ENCODE data around the gene WASL. TPM values are rescaled to one million over a fixed set of nuclear protein-coding genes. Genes with fewer than 3 reads are reported as not detected.
"Not testable (repeated sequence)": the region's sequence is repeated elsewhere in the genome, so short reads cannot be mapped to it uniquely, and the experiment has no call there.

The WASL gene
- total RNA-seq, 1 experiment from 2014 or later: 10.7 TPM

DNA sequence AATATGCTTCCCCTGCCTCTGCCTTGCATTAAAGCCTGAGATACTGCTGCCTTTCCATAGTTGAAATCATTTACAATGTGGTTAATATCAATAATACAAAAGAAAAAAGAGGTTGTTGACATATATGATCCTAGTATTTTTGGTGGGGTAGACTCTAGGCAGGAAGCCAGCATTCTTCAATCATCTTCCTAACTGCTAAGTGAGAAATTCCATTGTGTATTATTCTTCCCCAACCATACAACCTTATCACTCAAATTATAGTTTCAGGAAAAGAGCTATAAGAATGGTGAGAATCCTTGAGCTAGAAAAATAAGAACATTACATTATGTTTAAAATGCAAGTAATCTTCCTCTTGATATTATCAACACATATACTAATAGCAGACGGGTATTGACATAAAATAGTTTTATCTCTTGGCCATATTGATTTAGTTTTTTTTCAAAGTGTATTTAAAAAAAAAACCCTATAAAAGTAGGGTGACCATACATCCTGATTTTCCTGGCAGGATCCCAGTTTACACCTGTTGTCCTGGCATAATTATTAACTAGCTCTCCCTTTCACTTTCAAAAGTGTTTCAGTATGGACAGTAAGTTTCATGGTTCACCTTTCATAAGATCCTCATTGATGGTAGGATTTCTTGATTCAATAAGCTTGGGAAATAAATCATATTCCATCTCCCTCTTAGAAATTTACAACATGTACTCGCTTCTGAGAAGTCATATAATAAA, 33.4 kb upstream of the WASL start:
- Histone ChIP-seq H3K27me3 (replicated peaks) (0 out of 2 replicates have a peak, but pooled peaks cover 3% of the 10 kb centered on the region), H3K4me3 (no peak overlapping the region), H3K4me1 (replicated peaks) (no peaks in the 10 kb centered on the region), H3K27ac (no peak overlapping the region), H3K9me3 (replicated peaks) (no peaks in the 10 kb centered on the region), H3K36me3 (no peaks in the 10 kb centered on the region)
- no peak for DNase-seq (ENCODE audit: low read depth in 1 of 2, low spot score in 2 of 2)

DNA sequence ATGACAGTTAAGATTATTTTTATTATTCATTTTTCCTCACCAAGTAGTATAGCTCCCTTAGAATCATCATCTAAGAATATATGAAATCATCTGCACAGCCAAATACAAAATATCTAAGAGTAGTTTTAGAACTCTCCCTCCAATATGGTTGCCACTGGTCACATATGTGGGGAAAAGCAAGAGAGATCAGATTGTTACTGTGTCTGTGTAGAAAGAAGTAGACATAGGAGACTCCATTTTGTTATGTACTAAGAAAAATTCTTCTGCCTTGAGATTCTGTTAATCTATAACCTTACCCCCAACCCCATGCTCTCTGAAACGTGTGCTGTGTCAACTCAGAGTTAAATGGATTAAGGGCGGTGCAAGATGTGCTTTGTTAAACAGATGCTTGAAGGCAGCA, 31.7 kb upstream of the WASL start:
- DNase-seq (ENCODE audit: low read depth in 1 of 2, low spot score in 2 of 2); H3K27ac ChIP-seq; H3K36me3 ChIP-seq; H3K9me3 ChIP-seq (replicated peaks); H3K27me3 ChIP-seq (replicated peaks); H3K4me1 ChIP-seq (replicated peaks); H3K4me3 ChIP-seq: not testable (repeated sequence)

DNA sequence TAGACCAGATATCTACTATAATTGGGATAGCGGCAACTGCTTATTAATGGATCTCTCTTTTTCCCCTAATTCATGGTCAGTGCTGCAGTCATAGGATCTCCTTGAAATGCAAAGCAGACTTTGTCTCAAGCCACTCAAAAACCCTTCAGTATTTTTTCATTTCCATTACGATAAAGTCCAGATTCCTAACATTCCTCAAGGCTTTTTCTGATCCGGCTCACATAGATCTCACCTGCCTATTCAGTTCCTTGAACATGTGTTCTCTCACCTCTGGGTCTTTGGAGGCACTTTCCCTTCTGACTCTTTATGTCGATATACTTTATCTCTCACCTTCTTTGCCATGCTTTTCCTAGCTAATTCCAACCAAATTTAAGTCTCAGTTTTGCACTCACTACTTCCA, 25.7 kb upstream of the WASL start:
- H3K27me3 ChIP-seq (replicated peaks): no peaks in the 10 kb centered on the region
- H3K9me3 ChIP-seq (replicated peaks): no peaks in the 10 kb centered on the region
- H3K4me3 ChIP-seq: no peak overlapping the region
- H3K4me1 ChIP-seq (replicated peaks): peaks cover 4% of the 10 kb centered on the region
- no peak for DNase-seq (ENCODE audit: low read depth in 1 of 2, low spot score in 2 of 2)
- no peaks in the 10 kb centered on the region for H3K36me3 ChIP-seq
- H3K27ac ChIP-seq: no peak overlapping the region

DNA sequence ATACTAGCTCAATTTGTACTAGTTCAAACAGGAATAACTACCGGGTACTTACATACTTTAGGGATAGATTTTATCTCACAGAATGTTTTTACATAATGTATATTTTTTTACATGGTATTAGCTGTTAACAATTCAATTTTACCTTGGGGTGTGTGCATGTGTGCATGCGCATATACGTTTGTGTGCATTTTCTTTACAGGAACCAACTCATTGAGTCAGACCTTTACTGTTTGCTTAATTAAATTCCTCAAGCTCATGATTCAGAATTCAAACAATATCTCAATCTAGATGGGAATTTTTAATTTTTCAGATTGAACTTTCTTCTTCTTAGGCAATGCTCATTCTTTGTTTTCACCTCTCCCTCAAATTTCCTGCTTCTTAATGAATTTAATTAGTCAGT, 24.7 kb upstream of the WASL start:
- H3K9me3 ChIP-seq (replicated peaks): no peaks in the 10 kb centered on the region
- no peak overlapping the region for H3K27ac ChIP-seq
- H3K4me1 ChIP-seq (replicated peaks): peaks cover 9% of the 10 kb centered on the region
- H3K36me3 ChIP-seq: no peaks in the 10 kb centered on the region
- no peak overlapping the region for H3K4me3 ChIP-seq
- DNase-seq (ENCODE audit: low read depth in 1 of 2, low spot score in 2 of 2): no peak
- no peaks in the 10 kb centered on the region for H3K27me3 ChIP-seq (replicated peaks)

DNA sequence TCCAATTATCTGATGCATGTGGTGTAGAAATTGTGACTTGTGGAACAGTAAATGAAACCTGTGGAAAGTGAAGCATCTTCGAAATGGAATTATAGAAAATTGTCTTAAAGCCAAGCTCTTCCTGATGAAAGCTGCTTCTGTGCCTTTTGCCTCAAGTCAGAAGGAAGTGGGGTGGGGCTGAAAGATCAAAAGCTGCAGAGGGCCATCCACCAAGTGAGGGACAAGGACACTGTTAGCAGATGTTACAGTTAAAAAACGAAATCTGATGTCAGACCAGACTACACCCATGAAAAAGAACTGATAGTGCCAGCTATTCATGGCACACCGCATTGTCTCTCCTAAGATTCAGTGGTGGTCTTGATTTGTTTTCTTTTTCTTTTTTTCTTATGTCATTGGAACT, 23.8 kb upstream of the WASL start:
- Histone ChIP-seq H3K27me3 (replicated peaks) (no peaks in the 10 kb centered on the region), H3K36me3 (no peaks in the 10 kb centered on the region), H3K27ac (no peak overlapping the region), H3K9me3 (replicated peaks) (no peaks in the 10 kb centered on the region), H3K4me1 (replicated peaks) (peaks cover 9% of the 10 kb centered on the region), H3K4me3 (no peak overlapping the region)
- DNase-seq (ENCODE audit: low read depth in 1 of 2, low spot score in 2 of 2): no peak

DNA sequence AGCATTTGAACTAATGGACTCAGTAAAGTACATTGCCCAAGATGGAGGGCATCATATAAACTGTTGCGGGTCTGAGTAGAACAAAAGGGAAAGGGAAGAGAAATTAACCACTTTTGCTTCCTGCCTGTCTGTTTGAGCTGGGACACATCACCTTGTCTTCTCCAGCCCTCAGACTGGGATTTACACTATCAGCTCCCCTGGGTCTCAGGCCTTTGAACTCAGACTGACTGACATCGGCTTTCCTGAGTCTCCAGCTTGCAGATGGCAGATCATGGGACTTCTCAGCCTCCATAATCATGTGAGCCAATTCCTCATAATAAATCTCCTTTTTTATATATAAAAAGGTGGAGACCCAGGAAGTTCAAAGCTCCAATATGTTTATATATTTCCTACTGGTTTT, 23.0 kb upstream of the WASL start:
- H3K27ac ChIP-seq: no peak overlapping the region
- H3K4me1 ChIP-seq (replicated peaks): peaks cover 9% of the 10 kb centered on the region
- no peaks in the 10 kb centered on the region for H3K9me3 ChIP-seq (replicated peaks)
- no peak overlapping the region for H3K4me3 ChIP-seq
- H3K27me3 ChIP-seq (replicated peaks): 0 out of 2 replicates have a peak, but pooled peaks cover 2% of the 10 kb centered on the region
- no peak for DNase-seq (ENCODE audit: low read depth in 1 of 2, low spot score in 2 of 2)
- no peaks in the 10 kb centered on the region for H3K36me3 ChIP-seq

DNA sequence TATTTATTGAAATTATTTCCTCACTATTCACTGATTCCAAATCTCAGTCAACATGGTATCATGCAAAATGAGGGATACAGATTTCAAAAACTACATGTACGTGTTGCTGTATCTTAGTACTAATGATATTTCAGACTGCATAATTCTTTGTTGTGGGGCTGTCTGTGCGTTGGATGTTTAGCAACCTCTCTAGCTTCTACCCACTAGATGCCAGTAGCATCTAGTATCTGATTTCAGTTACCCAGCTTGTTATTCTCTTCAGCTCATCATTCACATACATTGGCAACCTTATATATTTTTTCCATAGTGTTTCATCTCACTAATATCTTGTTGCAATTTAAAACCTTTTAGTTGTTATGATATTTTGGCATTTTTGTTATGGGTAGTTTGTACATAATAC, 22.5 kb upstream of the WASL start:
- no peak for DNase-seq (ENCODE audit: low read depth in 1 of 2, low spot score in 2 of 2)
- Histone ChIP-seq H3K27me3 (replicated peaks) (0 out of 2 replicates have a peak, but pooled peaks cover 5% of the 10 kb centered on the region), H3K4me1 (replicated peaks) (peaks cover 9% of the 10 kb centered on the region), H3K36me3 (no peaks in the 10 kb centered on the region), H3K9me3 (replicated peaks) (no peaks in the 10 kb centered on the region), H3K27ac (no peak overlapping the region), H3K4me3 (no peak overlapping the region)

DNA sequence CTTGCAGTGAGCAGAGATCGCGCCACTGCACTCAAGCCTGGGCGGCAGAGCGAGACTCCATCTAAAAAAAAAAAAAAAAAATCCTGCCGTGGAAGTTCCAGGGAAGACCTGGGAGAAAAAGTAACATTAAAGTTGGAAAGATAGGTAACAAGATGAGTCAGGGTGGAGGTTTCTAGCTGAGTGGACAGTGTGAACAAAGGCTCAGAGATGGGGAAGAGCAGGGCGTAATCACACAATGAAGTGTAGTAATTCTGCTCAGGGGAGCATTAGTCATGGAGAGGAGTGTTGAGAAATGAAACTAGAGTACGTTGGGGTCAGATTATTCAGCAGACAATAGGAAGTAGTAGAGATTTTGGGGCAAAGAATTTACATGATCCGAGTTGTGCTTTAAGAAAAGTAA, 21.6 kb upstream of the WASL start:
- Histone ChIP-seq H3K27ac (no peak overlapping the region), H3K27me3 (replicated peaks) (peaks cover 5% of the 10 kb centered on the region; the same call in 1 of the 2 replicates), H3K4me1 (replicated peaks) (peaks cover 9% of the 10 kb centered on the region), H3K4me3 (no peak overlapping the region), H3K9me3 (replicated peaks) (no peaks in the 10 kb centered on the region), H3K36me3 (no peaks in the 10 kb centered on the region)
- DNase-seq (ENCODE audit: low read depth in 1 of 2, low spot score in 2 of 2): peak in 1 of 2 experiments; percentile 34

DNA sequence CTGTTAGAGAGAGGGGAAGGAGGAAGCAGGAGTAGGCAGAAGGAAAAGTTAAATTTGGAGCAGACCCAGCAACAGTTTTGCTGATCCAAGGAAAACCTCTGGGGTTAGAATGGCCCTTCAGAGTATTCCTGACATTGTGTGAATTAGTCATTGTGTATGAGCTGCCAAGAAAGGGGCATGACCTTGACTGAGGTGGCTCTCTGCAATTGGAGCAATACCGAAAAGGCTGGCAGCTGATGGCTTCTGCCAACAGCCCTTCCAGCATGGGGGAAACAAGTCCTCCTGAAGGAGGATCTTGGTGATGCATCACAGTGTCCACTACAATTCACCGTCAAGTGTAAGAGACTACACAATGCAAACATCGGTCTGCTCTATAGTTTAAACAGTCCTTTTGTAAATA, 20.6 kb upstream of the WASL start:
- peak; percentile 37 to 62 for DNase-seq (ENCODE audit: low read depth in 1 of 2, low spot score in 2 of 2)
- Histone ChIP-seq H3K36me3 (no peaks in the 10 kb centered on the region), H3K27me3 (replicated peaks) (peaks cover 5% of the 10 kb centered on the region; the same call in 1 of the 2 replicates), H3K9me3 (replicated peaks) (no peaks in the 10 kb centered on the region), H3K27ac (no peak overlapping the region), H3K4me3 (no peak overlapping the region), H3K4me1 (replicated peaks) (peaks cover 9% of the 10 kb centered on the region)

DNA sequence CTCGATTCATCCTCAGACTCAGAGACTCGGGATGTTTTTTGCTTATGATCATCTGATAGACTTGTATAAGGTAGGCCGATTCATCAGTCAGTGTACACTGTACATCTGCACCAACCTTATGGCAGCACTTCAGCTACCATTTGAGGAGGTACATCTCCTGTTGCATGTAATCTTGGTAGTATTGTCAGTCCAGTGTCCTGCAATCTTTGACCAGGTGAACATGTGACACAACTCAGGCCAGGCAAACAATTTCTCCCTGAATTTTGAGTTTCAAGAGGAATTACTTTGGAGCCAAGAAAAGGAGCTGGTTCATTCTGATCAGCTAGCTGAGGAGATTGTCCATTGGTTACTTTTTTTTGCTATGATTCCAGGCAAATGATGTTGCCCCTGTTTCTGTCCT, 19.7 kb upstream of the WASL start:
- peaks cover 5% of the 10 kb centered on the region; the same call in 1 of the 2 replicates for H3K27me3 ChIP-seq (replicated peaks)
- H3K36me3 ChIP-seq: no peaks in the 10 kb centered on the region
- DNase-seq (ENCODE audit: low read depth in 1 of 2, low spot score in 2 of 2): no peak
- no peak overlapping the region for H3K4me3 ChIP-seq
- H3K9me3 ChIP-seq (replicated peaks): no peaks in the 10 kb centered on the region
- peaks cover 9% of the 10 kb centered on the region for H3K4me1 ChIP-seq (replicated peaks)
- no peak overlapping the region for H3K27ac ChIP-seq

DNA sequence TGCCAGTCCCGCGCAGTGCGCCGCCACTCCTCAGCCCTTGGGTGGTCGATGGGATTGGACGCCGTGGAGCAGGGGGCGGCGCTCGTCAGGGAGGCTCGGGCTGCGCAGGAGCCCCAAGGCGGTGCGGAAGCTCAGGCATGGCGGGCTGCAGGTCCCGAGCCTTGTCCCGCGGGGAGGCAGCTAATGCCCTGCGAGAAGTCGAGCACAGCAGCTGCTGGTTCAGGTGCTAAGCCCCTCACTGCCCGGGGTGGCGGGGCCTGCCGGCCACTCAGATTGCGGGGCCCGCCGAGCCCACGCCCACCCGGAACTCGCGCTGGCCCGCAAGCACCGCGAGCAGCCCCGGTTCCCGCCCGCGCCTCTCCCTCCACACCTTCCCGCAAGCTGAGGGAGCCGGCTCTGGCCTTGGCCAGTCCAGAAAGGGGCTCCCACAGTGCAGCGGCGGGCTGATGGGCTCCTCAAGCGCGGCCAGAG, 14.4 kb upstream of the WASL start:
- H3K9me3 ChIP-seq (replicated peaks): no peaks in the 10 kb centered on the region
- H3K36me3 ChIP-seq: no peaks in the 10 kb centered on the region
- H3K27ac ChIP-seq: no peak overlapping the region
- no peak for DNase-seq (ENCODE audit: low read depth in 1 of 2, low spot score in 2 of 2)
- no peak overlapping the region for H3K4me3 ChIP-seq
- H3K27me3 ChIP-seq (replicated peaks): peaks cover 5% of the 10 kb centered on the region; the same call in 1 of the 2 replicates
- no peaks in the 10 kb centered on the region for H3K4me1 ChIP-seq (replicated peaks)

DNA sequence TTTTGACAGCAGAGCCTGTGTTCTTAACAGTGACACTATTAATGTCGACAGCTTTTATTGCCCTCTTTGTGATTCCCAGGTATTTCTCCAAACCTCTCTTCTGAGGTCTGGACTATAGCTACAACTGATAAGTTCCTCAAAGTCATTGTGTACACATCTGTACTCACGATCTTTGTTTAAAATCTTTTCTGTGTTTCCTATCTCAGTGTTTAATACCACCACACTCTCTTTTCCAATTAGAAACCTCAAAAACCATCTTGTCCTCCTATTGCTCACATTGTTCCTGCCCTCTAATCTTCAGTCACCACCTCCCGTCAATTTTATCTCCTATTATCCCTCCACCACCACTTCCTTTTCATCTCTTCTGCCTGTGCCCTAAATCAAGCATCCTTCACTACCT, 12.9 kb upstream of the WASL start:
- no peaks in the 10 kb centered on the region for H3K4me1 ChIP-seq (replicated peaks)
- no peaks in the 10 kb centered on the region for H3K9me3 ChIP-seq (replicated peaks)
- no peak overlapping the region for H3K4me3 ChIP-seq
- no peak for DNase-seq (ENCODE audit: low read depth in 1 of 2, low spot score in 2 of 2)
- no peaks in the 10 kb centered on the region for H3K36me3 ChIP-seq
- H3K27ac ChIP-seq: no peak overlapping the region
- peaks cover 6% of the 10 kb centered on the region; the same call in 1 of the 2 replicates for H3K27me3 ChIP-seq (replicated peaks)

DNA sequence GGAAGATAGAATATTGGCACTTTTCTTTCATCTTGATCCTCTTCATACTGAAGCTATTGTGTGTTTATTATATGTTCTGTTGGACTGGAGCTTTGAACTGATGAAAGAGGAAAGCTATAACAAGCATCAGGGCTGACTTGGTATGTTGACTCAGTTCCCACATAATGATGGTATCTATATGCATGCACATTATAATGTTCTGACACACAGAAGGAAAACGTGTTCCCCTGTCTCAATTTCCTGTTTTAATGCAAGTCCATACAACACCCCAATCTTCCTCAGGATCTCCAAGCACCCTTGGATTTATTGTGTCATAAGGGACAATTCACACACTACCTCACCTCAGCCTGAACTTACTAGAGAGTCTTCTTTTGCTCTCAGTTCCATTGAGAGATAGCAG, 8.3 kb upstream of the WASL start:
- Histone ChIP-seq H3K27ac (no peak overlapping the region), H3K4me3 (no peak overlapping the region), H3K36me3 (no peaks in the 10 kb centered on the region), H3K9me3 (replicated peaks) (no peaks in the 10 kb centered on the region), H3K27me3 (replicated peaks) (0 out of 2 replicates have a peak, but pooled peaks cover 3% of the 10 kb centered on the region), H3K4me1 (replicated peaks) (no peaks in the 10 kb centered on the region)
- no peak for DNase-seq (ENCODE audit: low read depth in 1 of 2, low spot score in 2 of 2)

DNA sequence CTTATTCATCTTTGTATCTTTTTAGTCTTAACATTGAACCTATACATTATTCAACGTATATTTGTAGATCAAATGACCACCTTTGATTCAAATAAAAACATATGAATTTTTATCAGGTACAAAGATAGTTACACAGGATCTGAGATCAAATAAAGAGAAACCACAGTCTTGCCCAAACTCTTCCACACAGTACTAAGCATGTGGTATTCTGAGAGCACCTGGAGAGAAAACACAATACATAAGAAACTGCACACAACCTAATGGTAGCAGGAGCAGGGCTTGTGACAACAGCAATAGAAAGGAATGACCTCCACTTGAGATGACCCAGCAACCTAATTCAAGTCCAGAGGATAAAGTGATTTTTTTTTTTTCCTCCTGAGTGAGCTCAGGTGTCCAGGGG, 6.5 kb upstream of the WASL start:
- no peaks in the 10 kb centered on the region for H3K9me3 ChIP-seq (replicated peaks)
- no peaks in the 10 kb centered on the region for H3K36me3 ChIP-seq

More for the DNA sequence above, 6.5 kb upstream of the WASL start:
- Histone ChIP-seq H3K27me3 (replicated peaks) (0 out of 2 replicates have a peak, but pooled peaks cover 3% of the 10 kb centered on the region), H3K4me1 (replicated peaks) (no peaks in the 10 kb centered on the region), H3K4me3 (no peak overlapping the region), H3K27ac (no peak overlapping the region)
- no peak for DNase-seq (ENCODE audit: low read depth in 1 of 2, low spot score in 2 of 2)
